ENCODE data around the gene ARHGEF6. TPM values are rescaled to one million over a fixed set of nuclear protein-coding genes. Genes with fewer than 3 reads are reported as not detected.

Gene ARHGEF6
- total and polyA plus RNA-seq, 2 experiments from 2014 or later, result 2.5 to 6.0 TPM

DNA sequence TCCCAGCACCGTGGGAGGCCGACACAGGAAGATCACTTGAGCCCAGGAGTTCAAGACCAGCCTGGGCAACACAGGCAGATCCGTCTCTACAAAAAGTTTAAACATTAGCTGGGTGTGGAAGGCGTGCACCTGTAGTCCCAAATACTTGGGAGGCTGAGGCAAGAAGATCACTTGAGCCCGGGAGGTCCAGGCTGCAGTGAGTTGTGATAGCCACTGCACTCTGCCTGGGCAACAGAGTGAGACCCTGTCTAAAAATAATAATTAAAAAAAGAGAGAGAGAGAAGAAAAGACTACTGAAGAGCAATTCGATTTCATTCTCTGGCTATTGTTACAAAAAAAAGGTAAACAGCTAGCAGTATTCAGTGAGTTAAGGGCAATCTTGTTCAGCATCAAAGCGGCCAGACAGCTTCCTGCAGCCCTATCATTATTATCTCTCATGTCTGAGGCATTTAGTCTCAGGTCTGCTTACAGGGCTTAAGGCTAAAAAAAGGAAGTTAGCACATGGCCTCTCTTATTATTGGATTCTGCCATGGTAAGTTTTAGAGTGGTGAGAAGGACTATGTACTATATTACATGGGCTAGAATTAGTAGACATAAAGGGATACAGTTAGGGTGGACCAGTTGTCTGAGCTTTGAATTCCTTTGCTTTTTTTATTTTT lies 37.9 kb downstream of the ARHGEF6 start:
- no peaks in the 10 kb centered on the region for H3K27me3 ChIP-seq (ENCODE audit: insufficient read depth)
- H3K36me3 ChIP-seq (ENCODE audit: insufficient read depth), result no peaks in the 10 kb centered on the region
- no peak overlapping the region for H3K27ac ChIP-seq (ENCODE audit: low read depth)
- no peaks in the 10 kb centered on the region for H3F3A ChIP-seq (replicated peaks; ENCODE audit: low read depth)
- no peak overlapping the region for H3K4me2 ChIP-seq
- no peak overlapping the region for H2AFZ ChIP-seq
- H3K4me3 Mint-ChIP-seq, result no peak overlapping the region
- no peaks in the 10 kb centered on the region for H4K20me1 ChIP-seq (replicated peaks; ENCODE audit: insufficient read depth)
- H3K4me1 Mint-ChIP-seq, result peaks cover 21% of the 10 kb centered on the region
- no peak overlapping the region for H3K4me3 ChIP-seq
- no peak for ATAC-seq
- H3K9me3 Mint-ChIP-seq, result no peaks in the 10 kb centered on the region
- no peak for DNase-seq (ENCODE audit: low spot score)
- no peaks in the 10 kb centered on the region for H3K9me2 ChIP-seq (ENCODE audit: insufficient read depth)
- H3K27ac Mint-ChIP-seq, result no peak overlapping the region
- peaks cover 14% of the 10 kb centered on the region; the same call in 1 of the 2 replicates for H3K4me1 ChIP-seq (ENCODE audit: insufficient read depth)
- no peak for TF ChIP-seq EZH2phosphoT487 (IDR thresholded peaks at IDR 0.05; ENCODE audit: unreplicated experiment)
- TF ChIP-seq ZNF114 (CRISPR knock-in tag; IDR thresholded peaks at IDR 0.05), result no peak
- no peak for TF ChIP-seq POLR2AphosphoS5 (IDR thresholded peaks at IDR 0.05; ENCODE audit: low read depth)
- TF ChIP-seq JUNB (IDR thresholded peaks at IDR 0.05; ENCODE audit: unreplicated experiment), result no peak
- TF ChIP-seq REST (IDR thresholded peaks at IDR 0.05; ENCODE audit: unreplicated experiment), result no peak
- no peak for TF ChIP-seq ZNF331 (CRISPR knock-in tag; IDR thresholded peaks at IDR 0.05; ENCODE audit: low read depth)
- no peak for TF ChIP-seq EZH2 (IDR thresholded peaks at IDR 0.05; ENCODE audit: low read depth, unreplicated experiment)
- no peak for TF ChIP-seq CREB1 (CRISPR knock-in tag; IDR thresholded peaks at IDR 0.05; ENCODE audit: low read depth)
- H3K27me3 Mint-ChIP-seq (ENCODE audit: insufficient read depth, low read depth, poor library complexity), result no peaks in the 10 kb centered on the region
- H3K36me3 Mint-ChIP-seq (ENCODE audit: low read depth), result no peaks in the 10 kb centered on the region
- H3K79me2 ChIP-seq (replicated peaks; ENCODE audit: insufficient read depth), result no peaks in the 10 kb centered on the region

DNA sequence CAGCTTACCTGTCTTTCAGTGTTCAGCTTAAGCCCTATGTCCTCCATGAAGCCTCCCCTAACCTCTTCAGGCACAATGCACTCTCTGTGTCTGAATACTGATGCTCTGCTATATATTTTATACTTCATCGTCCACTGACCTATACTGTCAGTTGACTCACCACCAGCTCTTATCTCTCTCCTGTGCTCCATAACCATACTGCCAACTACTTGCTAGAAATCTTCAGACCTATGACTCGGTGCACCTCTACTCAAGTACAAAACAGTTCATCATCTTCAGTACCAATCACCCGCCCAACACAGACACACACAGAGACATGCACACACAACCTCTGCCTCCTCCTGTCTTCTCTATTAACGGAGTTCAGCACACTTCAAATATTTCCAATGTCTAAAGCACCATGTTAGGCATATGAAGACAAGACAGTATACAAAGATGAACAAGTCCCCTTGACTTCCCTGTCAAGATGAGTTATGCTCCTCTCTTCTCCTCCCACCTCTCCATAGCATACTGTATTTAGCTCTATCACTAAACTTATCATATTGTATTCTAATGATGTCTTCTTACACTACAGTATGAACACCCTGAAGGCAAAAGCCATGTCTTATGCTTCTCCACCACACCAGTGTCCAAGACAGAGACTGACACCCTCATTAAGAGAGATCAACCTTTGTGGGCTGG lies 42.5 kb downstream of the ARHGEF6 start:
- Histone ChIP-seq H3K79me2 (replicated peaks; ENCODE audit: insufficient read depth) (no peaks in the 10 kb centered on the region), H3K4me1 (ENCODE audit: insufficient read depth) (no peaks in the 10 kb centered on the region), H2AFZ (no peak overlapping the region), H3K4me3 (no peak overlapping the region), H3K4me2 (no peak overlapping the region), H3K9me2 (ENCODE audit: insufficient read depth) (no peaks in the 10 kb centered on the region), H3K36me3 (ENCODE audit: insufficient read depth) (no peaks in the 10 kb centered on the region), H3K27ac (ENCODE audit: low read depth) (no peak overlapping the region), H4K20me1 (replicated peaks; ENCODE audit: insufficient read depth) (no peaks in the 10 kb centered on the region), H3F3A (replicated peaks; ENCODE audit: low read depth) (no peaks in the 10 kb centered on the region), H3K27me3 (ENCODE audit: insufficient read depth) (no peaks in the 10 kb centered on the region)
- Mint-ChIP-seq H3K4me3 (no peak overlapping the region), H3K27me3 (ENCODE audit: insufficient read depth, low read depth, poor library complexity) (no peaks in the 10 kb centered on the region), H3K27ac (no peak overlapping the region), H3K4me1 (no peaks in the 10 kb centered on the region), H3K9me3 (no peaks in the 10 kb centered on the region), H3K36me3 (ENCODE audit: low read depth) (no peaks in the 10 kb centered on the region)
- ATAC-seq (no peak), DNase-seq (ENCODE audit: low spot score) (no peak)
- TF ChIP-seq REST (IDR thresholded peaks at IDR 0.05; ENCODE audit: unreplicated experiment), result no peak
- TF ChIP-seq, protein P1, sequence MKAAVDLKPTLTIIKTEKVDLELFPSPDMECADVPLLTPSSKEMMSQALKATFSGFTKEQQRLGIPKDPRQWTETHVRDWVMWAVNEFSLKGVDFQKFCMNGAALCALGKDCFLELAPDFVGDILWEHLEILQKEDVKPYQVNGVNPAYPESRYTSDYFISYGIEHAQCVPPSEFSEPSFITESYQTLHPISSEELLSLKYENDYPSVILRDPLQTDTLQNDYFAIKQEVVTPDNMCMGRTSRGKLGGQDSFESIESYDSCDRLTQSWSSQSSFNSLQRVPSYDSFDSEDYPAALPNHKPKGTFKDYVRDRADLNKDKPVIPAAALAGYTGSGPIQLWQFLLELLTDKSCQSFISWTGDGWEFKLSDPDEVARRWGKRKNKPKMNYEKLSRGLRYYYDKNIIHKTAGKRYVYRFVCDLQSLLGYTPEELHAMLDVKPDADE (IDR thresholded peaks at IDR 0.05), result no peak
- TF ChIP-seq EZH2 (IDR thresholded peaks at IDR 0.05; ENCODE audit: low read depth, unreplicated experiment), result no peak
- TF ChIP-seq STAT1 (IDR thresholded peaks at IDR 0.05; ENCODE audit: unreplicated experiment), result no peak
- no peak for TF ChIP-seq JUNB (IDR thresholded peaks at IDR 0.05; ENCODE audit: unreplicated experiment)
- TF ChIP-seq ZNF114 (CRISPR knock-in tag; IDR thresholded peaks at IDR 0.05), result no peak

All from GM23338 (cell line).